Liver (tissue), 9 donors: ENCODE measurements around the gene SERPINA9. TPM values are rescaled to one million over a fixed set of nuclear protein-coding genes. Genes with fewer than 3 reads are reported as not detected.
"Not testable (repeated sequence)": the region's sequence is repeated elsewhere in the genome, so short reads cannot be mapped to it uniquely, and the experiment has no call there.

Experiments used
- DNase-seq: peaks from one replicate; pipeline ENCODE4 v3.0.0-alpha.2; 2017; ENCODE audit warnings: low spot score
- H3K27ac ChIP-seq, 2 donors: one replicate each; pipeline ENCODE4 v1.7.0; 2013; ENCODE audit warnings: inconsistent platforms in 2 of 2, low read length in 2 of 2, control low read depth in 1 of 2, low read depth in 1 of 2, mild to moderate bottlenecking in 1 of 2
- H3K27me3 ChIP-seq, 4 donors: one replicate each; pipeline versions ENCODE4 v1.6.1 to v1.7.0; 2013; ENCODE audit warnings: low read length in 3 of 4, inconsistent platforms in 1 of 4, mild to moderate bottlenecking in 1 of 4, moderate library complexity in 1 of 4; ENCODE audit not compliant: control insufficient read depth in 4 of 4, insufficient read depth in 4 of 4
- H3K36me3 ChIP-seq, 4 donors: one replicate each; pipeline versions ENCODE4 v1.6.1 to v1.7.0; 2013; ENCODE audit warnings: low read length in 3 of 4, mild to moderate bottlenecking in 3 of 4, low read depth in 1 of 4, moderate library complexity in 1 of 4; ENCODE audit not compliant: control insufficient read depth in 4 of 4, insufficient read depth in 3 of 4
- H3K4me1 ChIP-seq, 4 donors: one replicate each; pipeline versions ENCODE4 v1.6.1 to v1.7.0; 2013; ENCODE audit warnings: low read length in 3 of 4, mild to moderate bottlenecking in 3 of 4, moderate library complexity in 1 of 4; ENCODE audit not compliant: control insufficient read depth in 4 of 4, insufficient read depth in 4 of 4
- H3K4me3 ChIP-seq, 3 donors: one replicate each; pipeline versions ENCODE4 v1.6.1 to v1.7.0; 2013; ENCODE audit warnings: low read length in 3 of 3, control low read depth in 1 of 3, low read depth in 1 of 3, mild to moderate bottlenecking in 1 of 3
- H3K9ac ChIP-seq, 2 donors: one replicate each; pipeline ENCODE4 v1.7.0; 2013; ENCODE audit warnings: low read length in 2 of 2, mild to moderate bottlenecking in 2 of 2, moderate library complexity in 2 of 2, control low read depth in 1 of 2, low read depth in 1 of 2
- H3K9me3 ChIP-seq, 4 donors: one replicate each; pipeline versions ENCODE4 v1.6.1 to v1.7.0; 2013; ENCODE audit warnings: low read length in 3 of 4; ENCODE audit not compliant: control insufficient read depth in 4 of 4
- CTCF ChIP-seq: fragments of 150-350 bp; IDR thresholded peaks from 2 replicates; pipeline ENCODE4 v1.5.1; 2017; ENCODE audit warnings: improper control_type of control experiment, low read depth, low read length; ENCODE audit not compliant: missing input control
- EGR1 ChIP-seq, 2 donors: IDR thresholded peaks; 2 replicates each; pipeline ENCODE4 v1.6.1; 2016 to 2018; ENCODE audit warnings: antibody characterized with exemption in 2 of 2, low read depth in 2 of 2
- FOXA1 ChIP-seq: IDR thresholded peaks from 2 replicates; pipeline ENCODE4 v1.6.1; 2016; ENCODE audit warnings: antibody characterized with exemption
- FOXA2 ChIP-seq: IDR thresholded peaks from 2 replicates; pipeline ENCODE4 v1.6.1; 2016; ENCODE audit warnings: antibody characterized with exemption
- GABPA ChIP-seq, 2 donors: IDR thresholded peaks in 1 of 2; conservative IDR thresholded peaks in 1 of 2; 2 replicates each; pipeline ENCODE4 v1.6.1; 2016; ENCODE audit warnings: antibody characterized with exemption in 2 of 2, mild to moderate bottlenecking in 1 of 2, moderate library complexity in 1 of 2
- HNF4A ChIP-seq, 2 donors: conservative IDR thresholded peaks; 2 replicates each; pipeline ENCODE4 v1.6.1; 2016; ENCODE audit warnings: antibody characterized with exemption in 2 of 2, mild to moderate bottlenecking in 2 of 2
- HNF4G ChIP-seq: IDR thresholded peaks from 2 replicates; pipeline ENCODE4 v1.6.1; 2016; ENCODE audit warnings: antibody characterized with exemption
- JUND ChIP-seq, 2 donors: IDR thresholded peaks; 2 replicates each; pipeline ENCODE4 v1.6.1; 2016; ENCODE audit warnings: antibody characterized with exemption in 2 of 2
- MAX ChIP-seq: IDR thresholded peaks from 2 replicates; pipeline ENCODE4 v1.6.1; 2016; ENCODE audit warnings: antibody characterized with exemption
- NR2F2 ChIP-seq: IDR thresholded peaks from 2 replicates; pipeline ENCODE4 v1.6.1; 2016; ENCODE audit warnings: antibody characterized with exemption
- REST ChIP-seq: IDR thresholded peaks from 2 replicates; pipeline ENCODE4 v1.6.1; 2016; ENCODE audit warnings: antibody characterized with exemption, mild to moderate bottlenecking
- RXRA ChIP-seq, 2 donors: IDR thresholded peaks; 2 replicates each; pipeline ENCODE4 v1.6.1; 2017 to 2018; ENCODE audit warnings: antibody characterized with exemption in 2 of 2, mild to moderate bottlenecking in 1 of 2
- SP1 ChIP-seq: IDR thresholded peaks from 2 replicates; pipeline ENCODE4 v1.6.1; 2018; ENCODE audit warnings: antibody characterized with exemption, mild to moderate bottlenecking
- TAF1 ChIP-seq: conservative IDR thresholded peaks from 2 replicates; pipeline ENCODE4 v1.6.1; 2016; ENCODE audit warnings: antibody characterized with exemption, mild to moderate bottlenecking
- ZBTB33 ChIP-seq: IDR thresholded peaks from 2 replicates; pipeline ENCODE4 v1.6.1; 2016; ENCODE audit warnings: antibody characterized with exemption
- WGBS: extraction: QIAGEN DNeasy Blood & Tissue Kit; methylation state at CpG from one replicate; pipeline ENCODE4 v1.1.7; 2013; 5-methylcytosine and 5-hydroxymethylcytosine counted together
- polyA plus RNA-seq, 2 donors: library from polyadenylated mRNA; stranded (reverse) in 1 of 2; unstranded in 1 of 2; fragments of 200-250 nt in 1 of 2; fragments of >200 nt in 1 of 2; fragmentation: Nextera tagmentation in 1 of 2; extraction: Ambion mirVana in 1 of 2; gene quantifications; one replicate each; pipeline versions ENCODE4 v1.2.1 to v1.2.3, GENCODE V29; 2013 to 2015
- total RNA-seq, 2 donors: library from RNA; depleted of rRNA; stranded (reverse); fragments of >200 nt; gene quantifications; one replicate each; pipeline ENCODE4 v1.2.3, GENCODE V29; 2014
- donor health status: healthy.
- donor health status: healthy.
- donor health status: healthy.
- donor health status: healthy.
- donor health status: healthy.

SERPINA9 gene
- total and polyA plus RNA-seq, 4 donors, result not detected

- H3K4me1 ChIP-seq, result peaks cover 0 to 8% (median 4%) of the 10 kb centered on the region in 4 donors
- no peak overlapping the region for H3K9ac ChIP-seq
- TF ChIP-seq FOXA1 (no peak), FOXA2 (no peak)
- no peak overlapping the region for H3K27ac ChIP-seq
- H3K36me3 ChIP-seq, result no peaks in the 10 kb centered on the region
- no peak overlapping the region for H3K4me3 ChIP-seq
- no peaks in the 10 kb centered on the region for H3K9me3 ChIP-seq
- no peaks in the 10 kb centered on the region for H3K27me3 ChIP-seq
- DNase-seq, result no peak
- WGBS, result 75% methylated on average over 7 of the region's 7 CpGs
Observed at GRCh38 chr14:94514351-94514750, 38.4 kb upstream of the SERPINA9 start.

GRCh38 chr14:94510481-94510880 is 34.5 kb upstream of the SERPINA9 start:
- H3K4me3 ChIP-seq, H3K9me3 ChIP-seq, H3K9ac ChIP-seq, H3K4me1 ChIP-seq, H3K27ac ChIP-seq, H3K36me3 ChIP-seq, H3K27me3 ChIP-seq, DNase-seq: not testable (repeated sequence)
- 85% methylated on average over 2 of the region's 2 CpGs for WGBS

GRCh38 chr14:94509356-94509755 is 33.4 kb upstream of the SERPINA9 start, which contains the start of gene SERPINA12:
Gene SERPINA12, minus strand, starts transcription at chr14:94509469. Its CDS starts 11,072 bp downstream, at chr14:94498397.
- 56% methylated on average over 3 of the region's 3 CpGs for WGBS
- no peak within 1 kb of the TSS for H3K4me3 ChIP-seq
- peaks cover 0 to 6% (median 1%) of the 10 kb centered on the region in 4 donors for H3K4me1 ChIP-seq
- H3K27me3 ChIP-seq, result no peaks in the 10 kb centered on the region
- DNase-seq, result no peak
- H3K9me3 ChIP-seq, result no peaks in the 10 kb centered on the region
- TF ChIP-seq RXRA (IDR thresholded peaks at IDR 0.05), result no peak
- no peak for TF ChIP-seq SP1
- no peak for TF ChIP-seq JUND (IDR thresholded peaks at IDR 0.05)
- no peak for TF ChIP-seq HNF4G
- TF ChIP-seq FOXA2, result no peak
- no peak for TF ChIP-seq TAF1
- no peak for TF ChIP-seq MAX
- no peak for TF ChIP-seq EGR1 (IDR thresholded peaks at IDR 0.05; ENCODE audit: low read depth in 2 of 2)
- no peak for TF ChIP-seq NR2F2
- TF ChIP-seq ZBTB33, result no peak
- TF ChIP-seq GABPA (IDR thresholded peaks at IDR 0.05 in 1 of 2, conservative IDR thresholded peaks at IDR 0.05 in 1 of 2), result no peak
- no peak for TF ChIP-seq REST
- no peak for TF ChIP-seq HNF4A (conservative IDR thresholded peaks at IDR 0.05)
- TF ChIP-seq CTCF, result no peak
- H3K9ac ChIP-seq, result no peak within 1 kb of the TSS
- no peak within 1 kb of the TSS for H3K27ac ChIP-seq
- no peaks in the 10 kb centered on the region for H3K36me3 ChIP-seq
